Panc1 (cell line): ENCODE data around the gene PDE6B. TPM values are rescaled to one million over a fixed set of nuclear protein-coding genes. Genes with fewer than 3 reads are reported as not detected.

Source experiments
- ATAC-seq: fragments of 200-7000 bp; cut with Tn5 transposase; 2 replicates; pipeline ENCODE4 v1.9.1; 2020; ENCODE audit warnings: mild to moderate bottlenecking, moderate library complexity
- BruUV-seq: library from RNA; stranded (reverse); fragments of 400-500 nt; replicated peaks from 2 replicates; lab custom pipeline; 2021; lab: Mats Ljungman, UMichigan
- CTCF ChIA-PET: fragments of 300-600 bp; sonication (Branson Sonifier 250); formaldehyde crosslinking; loops from one replicate; lab custom pipeline; 2022; ENCODE audit warnings: antibody characterized with exemption; lab: Charles Lee
- POLR2A ChIA-PET: fragments of 300-600 bp; sonication (Branson Sonifier 250); formaldehyde crosslinking; loops from one replicate; lab custom pipeline; 2022; ENCODE audit warnings: antibody characterized with exemption; lab: Charles Lee
- DNase-seq: peaks from one replicate; pipeline ENCODE4 v3.0.0-alpha.2; 2010; ENCODE audit warnings: low read depth, low spot score
- H3K27ac ChIP-seq: 2 replicates; pipeline ENCODE4 v1.5.1; 2011; ENCODE audit warnings: mild to moderate bottlenecking, low read length, inconsistent platforms
- H3K27me3 ChIP-seq: fragments of 200-500 bp; sonication (Bioruptor generic); 2 replicates; pipeline ENCODE4 v1.6.0; 2014; ENCODE audit warnings: low read length, inconsistent platforms; ENCODE audit not compliant: control insufficient read depth, insufficient read depth
- H3K36me3 ChIP-seq: fragments of 200-500 bp; sonication (Bioruptor generic); 2 replicates; pipeline ENCODE4 v1.5.1; 2014; ENCODE audit warnings: inconsistent platforms, mild to moderate bottlenecking, low read length, moderate library complexity; ENCODE audit not compliant: control insufficient read depth, insufficient read depth
- H3K4me1 ChIP-seq: 2 replicates; pipeline ENCODE4 v1.5.1; 2011; ENCODE audit warnings: inconsistent platforms, mild to moderate bottlenecking, low read length, moderate library complexity; ENCODE audit not compliant: control insufficient read depth, insufficient read depth
- H3K4me3 ChIP-seq, 2 experiments: 2 replicates each; pipeline ENCODE4 v1.5.1; 2011 to 2012; ENCODE audit warnings: low read depth in 2 of 2, low read length in 2 of 2, mild to moderate bottlenecking in 2 of 2, inconsistent platforms in 1 of 2, moderate library complexity in 1 of 2
- H3K9me3 ChIP-seq: fragments of 200-500 bp; sonication (Bioruptor generic); 2 replicates; pipeline ENCODE4 v1.5.1; 2014; ENCODE audit warnings: low read depth, mild to moderate bottlenecking, inconsistent platforms, low read length, moderate library complexity; ENCODE audit not compliant: control insufficient read depth, insufficient read depth
- CTCF ChIP-seq: fragments of 450-650 bp; IDR thresholded peaks from 2 replicates; pipeline ENCODE4 v1.5.1; 2017; ENCODE audit warnings: mild to moderate bottlenecking
- POLR2AphosphoS5 ChIP-seq: IDR thresholded peaks from 2 replicates; pipeline ENCODE4 v1.6.1; 2012; ENCODE audit warnings: mild to moderate bottlenecking, low read depth, low read length, moderate library complexity
- REST ChIP-seq, 2 experiments: IDR thresholded peaks; 2 replicates each; pipeline ENCODE4 v1.6.1; 2011 to 2012; ENCODE audit warnings: low read depth in 2 of 2, control low read depth in 1 of 2, low read length in 1 of 2, mild to moderate bottlenecking in 1 of 2, moderate library complexity in 1 of 2; ENCODE audit not compliant: insufficient read depth in 1 of 2
- SIN3A ChIP-seq: IDR thresholded peaks from 2 replicates; pipeline ENCODE4 v1.6.1; 2012; ENCODE audit warnings: low read depth, mild to moderate bottlenecking, low read length, moderate library complexity, borderline replicate concordance; ENCODE audit not compliant: insufficient read depth
- TCF7L2 ChIP-seq: IDR thresholded peaks from 2 replicates; pipeline ENCODE4 v1.6.1; 2011; ENCODE audit warnings: mild to moderate bottlenecking, low read depth, low read length, inconsistent platforms
- in situ Hi-C: cut with HindIII; loops from 2 replicates; pipeline ENCODE4 v1.10.0; 2016; ENCODE audit warnings: low sequenced_read_pairs, low pct_unique_long_range_greater_than_20kb
- intact Hi-C: fragments of 100-400 bp; cut with micrococcal nuclease; formaldehyde crosslinking; loops from one replicate; pipeline ENCODE4 v1.10.0; 2022; ENCODE audit not compliant: unreplicated experiment
- total RNA-seq: library from RNA; stranded (reverse); gene quantifications from one replicate; pipeline ENCODE4 v1.2.1, GENCODE V29; 2021; ENCODE audit not compliant: unreplicated experiment

Gene PDE6B
- total RNA-seq, 1 experiment from 2014 or later, result 6.5 TPM

- ATAC-seq, result no peak
- Histone ChIP-seq H3K9me3 (no peaks in the 10 kb centered on the region), H3K4me3 (no peak overlapping the region), H3K27me3 (no peaks in the 10 kb centered on the region; the same call in 1 of the 2 replicates), H3K36me3 (no peaks in the 10 kb centered on the region), H3K4me1 (no peaks in the 10 kb centered on the region), H3K27ac (no peak overlapping the region)
- POLR2A ChIA-PET, result interaction anchor here (0.6 kb wide), 3 partner anchors 17 to 506 kb away, joined by 3 to 5 read pairs (median 4); partner anchors contain the start of gene ATP5ME
- TF ChIP-seq REST (IDR thresholded peaks at IDR 0.05; ENCODE audit: insufficient read depth in 1 of 2, low read depth in 2 of 2, low read length in 1 of 2) (no peak), POLR2AphosphoS5 (no peak), CTCF (no peak), SIN3A (no peak), TCF7L2 (no peak)
- CTCF ChIA-PET, result interaction anchor here (0.5 kb wide), 2 partner anchors 10 to 779 kb away, joined by 4 to 15 read pairs; no protein-coding TSS in a partner anchor
- no peak for DNase-seq
- no TSS peak for BruUV-seq
- in situ Hi-C loops, result no loop called here
- intact Hi-C loops, result no loop called here
Measured at GRCh38 chr4:621296-622070, 3.9 kb upstream of the PDE6B start.

- Histone ChIP-seq H3K27ac (no peak overlapping the region), H3K27me3 (no peaks in the 10 kb centered on the region; the same call in 1 of the 2 replicates), H3K36me3 (no peaks in the 10 kb centered on the region), H3K4me1 (no peaks in the 10 kb centered on the region), H3K4me3 (no peak overlapping the region), H3K9me3 (no peaks in the 10 kb centered on the region)
- no peak for DNase-seq
- CTCF ChIA-PET, result interaction anchor here (0.5 to 0.6 kb wide), 3 partner anchors 11 to 1072 kb away, joined by 4 to 15 read pairs (median 5); no protein-coding TSS in a partner anchor
- intact Hi-C loops, result no loop called here
- BruUV-seq, result no TSS peak
- no peak for TF ChIP-seq SIN3A
- TF ChIP-seq POLR2AphosphoS5, result no peak
- no peak for TF ChIP-seq REST (IDR thresholded peaks at IDR 0.05; ENCODE audit: insufficient read depth in 1 of 2, low read depth in 2 of 2, low read length in 1 of 2)
- no peak for TF ChIP-seq TCF7L2
- no peak for TF ChIP-seq CTCF
- POLR2A ChIA-PET, result interaction anchor here (0.6 kb wide), 2 partner anchors 16 to 507 kb away, joined by 4 to 5 read pairs; no protein-coding TSS in a partner anchor
- in situ Hi-C loops, result no loop called here
- ATAC-seq, result no peak
Measured at GRCh38 chr4:622071-622995, 3.0 kb upstream of the PDE6B start.
